T-helper 2 cell treated with Interferon-gamma antibody and Interleukin-4, amounts not matched to agents 5 μg/mL and 100 μg/mL, for 36 hours (primary cell): ENCODE measurements around the gene SNRNP200.

Experiments
- DNase-seq: peaks from one replicate; pipeline ENCODE4 v3.0.0; 2021; ENCODE audit warnings: low spot score
- H3K27ac Mint-ChIP-seq: one replicate; pipeline ENCODE4 v1.8.0; 2021; ENCODE audit warnings: mild to moderate bottlenecking, mixed read lengths
- H3K27me3 Mint-ChIP-seq: one replicate; pipeline ENCODE4 v1.8.0; 2021; ENCODE audit warnings: low read depth, mixed read lengths
- H3K36me3 Mint-ChIP-seq: one replicate; pipeline ENCODE4 v1.8.0; 2021; ENCODE audit warnings: low read depth, mixed read lengths
- H3K4me1 Mint-ChIP-seq: one replicate; pipeline ENCODE4 v1.8.0; 2021; ENCODE audit warnings: low read depth, mixed read lengths
- H3K4me3 Mint-ChIP-seq: one replicate; pipeline ENCODE4 v1.8.0; 2022; ENCODE audit warnings: mild to moderate bottlenecking, moderate library complexity, mixed read lengths
- H3K9me3 Mint-ChIP-seq: one replicate; pipeline ENCODE4 v1.8.0; 2021; ENCODE audit warnings: mixed read lengths

The SNRNP200 gene

DNA sequence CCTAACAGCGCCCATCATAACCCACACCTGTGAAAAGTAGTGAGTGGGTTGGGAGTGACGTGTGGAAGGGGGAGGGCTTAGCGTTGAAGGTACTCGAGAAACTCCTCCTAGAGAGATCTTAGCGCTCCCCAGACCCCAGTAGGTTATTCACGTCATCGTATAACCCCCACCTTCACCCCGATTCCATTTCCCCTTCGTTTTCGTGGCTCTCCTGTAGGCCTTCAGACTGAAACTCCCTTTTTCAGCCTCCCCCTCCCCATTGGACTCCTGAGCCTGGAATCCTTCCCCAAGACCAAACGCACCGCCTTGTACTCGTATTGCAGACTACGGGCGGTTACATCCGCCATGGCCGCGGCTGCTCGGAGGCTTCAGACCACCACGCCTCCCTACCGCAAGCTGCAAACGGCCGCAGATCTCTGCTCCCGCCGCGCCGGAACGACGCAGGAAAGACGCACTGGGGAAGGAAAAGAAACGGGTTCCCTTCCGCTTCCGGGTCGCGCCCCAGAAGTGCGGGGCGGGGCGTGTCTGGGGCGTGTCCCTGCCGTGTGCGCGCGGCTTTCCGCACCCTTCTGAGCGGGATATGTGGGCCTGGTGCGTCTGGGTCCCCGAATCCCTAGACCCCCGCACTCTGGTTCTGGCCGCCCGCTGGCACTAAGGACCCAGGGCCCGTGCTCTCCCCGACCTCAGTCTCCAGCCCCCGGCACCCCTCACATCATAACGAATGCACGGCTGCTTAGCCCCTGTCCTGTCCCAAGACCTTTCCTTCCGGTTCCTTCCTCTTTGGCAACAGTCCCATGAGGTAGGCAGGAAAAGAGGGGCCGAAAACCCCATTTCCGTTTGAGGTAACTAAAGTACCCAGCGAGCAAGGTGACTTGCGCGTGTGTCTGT, at the start of gene SNRNP200:
Gene SNRNP200, minus strand, starts transcription at position 456 of the 888 bp plus-strand sequence. Its CDS starts 109 bp downstream, at position 347.
- Mint-ChIP-seq H3K4me3 (peak within 1 kb of the TSS; percentile 95), H3K27ac (peak within 1 kb of the TSS; percentile 94), H3K27me3 (no peaks in the 10 kb centered on the region), H3K36me3 (peaks cover 60% of the 10 kb centered on the region), H3K4me1 (peaks cover 47% of the 10 kb centered on the region), H3K9me3 (no peaks in the 10 kb centered on the region)
- DNase-seq: peak; percentile 89

- Mint-ChIP-seq H3K4me3 (no peak overlapping the region), H3K4me1 (peaks cover 14% of the 10 kb centered on the region), H3K27ac (peak overlapping the region; percentile 60), H3K27me3 (no peaks in the 10 kb centered on the region), H3K9me3 (no peaks in the 10 kb centered on the region), H3K36me3 (peaks cover 73% of the 10 kb centered on the region)
- no peak for DNase-seq
Measured at GRCh38 chr2:96354492-96354891, 49.1 kb upstream of the SNRNP200 start.

GRCh38 chr2:96353606-96354101, 48.3 kb upstream of the SNRNP200 start:
- DNase-seq: no peak
- Mint-ChIP-seq H3K4me1 (peaks cover 7% of the 10 kb centered on the region), H3K27me3 (no peaks in the 10 kb centered on the region), H3K9me3 (no peaks in the 10 kb centered on the region), H3K27ac (no peak overlapping the region), H3K36me3 (peaks cover 73% of the 10 kb centered on the region), H3K4me3 (no peak overlapping the region)

GRCh38 chr2:96353032-96353561, 47.8 kb upstream of the SNRNP200 start:
- H3K27me3 Mint-ChIP-seq: no peaks in the 10 kb centered on the region
- H3K36me3 Mint-ChIP-seq: peaks cover 72% of the 10 kb centered on the region

GRCh38 chr2:96347395-96347794, 42.0 kb upstream of the SNRNP200 start:
- DNase-seq: no peak
- Mint-ChIP-seq H3K4me1 (peaks cover 40% of the 10 kb centered on the region), H3K27me3 (no peaks in the 10 kb centered on the region), H3K4me3 (no peak overlapping the region), H3K27ac (no peak overlapping the region), H3K9me3 (no peaks in the 10 kb centered on the region), H3K36me3 (peaks cover 76% of the 10 kb centered on the region)

More at GRCh38 chr2:96353032-96353561, 47.8 kb upstream of the SNRNP200 start:
- Mint-ChIP-seq H3K4me1 (peaks cover 7% of the 10 kb centered on the region), H3K9me3 (no peaks in the 10 kb centered on the region), H3K27ac (no peak overlapping the region), H3K4me3 (no peak overlapping the region)
- no peak for DNase-seq

DNA sequence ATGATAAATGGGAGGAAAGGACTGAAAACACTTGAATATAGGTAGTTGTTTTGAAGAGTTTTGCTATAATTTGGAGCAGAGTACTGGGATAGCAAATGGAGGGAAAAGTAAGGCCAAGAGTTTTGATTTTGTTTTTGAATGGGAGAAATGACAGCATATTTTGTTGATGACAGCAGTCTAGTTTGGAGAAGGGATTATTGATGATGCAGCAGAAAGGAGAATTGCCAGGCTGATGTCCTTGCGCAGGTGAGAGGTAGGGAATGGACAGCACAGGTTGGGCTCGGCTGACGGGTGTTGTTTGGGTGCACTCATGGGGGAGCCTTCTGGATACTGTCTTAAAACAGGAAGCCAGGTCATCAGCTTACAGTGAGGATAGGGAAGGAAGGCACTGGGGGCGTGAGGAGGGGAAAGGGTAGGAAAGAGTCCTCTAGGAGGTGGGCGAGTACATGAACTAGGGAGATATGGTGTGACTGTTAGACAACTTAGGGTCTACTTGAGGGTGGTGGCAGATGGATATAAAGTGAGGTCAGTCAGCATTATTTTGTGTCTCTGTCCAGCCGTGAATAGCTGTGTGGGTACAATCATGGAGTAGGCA, 40.6 kb upstream of the SNRNP200 start:
- H3K4me1 Mint-ChIP-seq: peaks cover 54% of the 10 kb centered on the region
- no peaks in the 10 kb centered on the region for H3K27me3 Mint-ChIP-seq
- H3K27ac Mint-ChIP-seq: peak overlapping the region; percentile 65
- no peak for DNase-seq
- no peaks in the 10 kb centered on the region for H3K9me3 Mint-ChIP-seq
- no peak overlapping the region for H3K4me3 Mint-ChIP-seq
- H3K36me3 Mint-ChIP-seq: peaks cover 80% of the 10 kb centered on the region

DNA sequence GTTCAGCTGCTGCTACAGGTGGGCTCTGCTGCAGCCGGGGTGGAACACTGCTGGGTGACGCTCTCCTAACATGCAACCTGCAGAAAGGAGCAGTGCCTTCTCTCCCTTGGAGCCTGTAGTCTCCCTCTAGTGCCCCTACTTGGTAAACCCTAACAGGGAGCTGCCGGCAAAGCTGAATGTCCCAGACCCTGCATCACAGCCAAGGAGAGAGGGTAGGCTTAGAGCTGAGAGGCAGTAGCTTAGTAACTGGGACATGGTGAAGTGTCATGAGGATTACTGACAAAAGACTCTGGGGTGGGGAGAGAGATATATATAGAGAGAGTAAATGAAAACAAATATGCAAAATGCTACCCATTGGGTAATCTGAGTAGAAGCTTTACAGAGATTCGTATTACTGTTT, 40.1 kb upstream of the SNRNP200 start:
- Mint-ChIP-seq H3K36me3 (peaks cover 78% of the 10 kb centered on the region), H3K27ac (peak overlapping the region; percentile 65), H3K27me3 (no peaks in the 10 kb centered on the region), H3K9me3 (no peaks in the 10 kb centered on the region), H3K4me1 (peaks cover 57% of the 10 kb centered on the region), H3K4me3 (peak overlapping the region; percentile 17)
- no peak for DNase-seq

DNA sequence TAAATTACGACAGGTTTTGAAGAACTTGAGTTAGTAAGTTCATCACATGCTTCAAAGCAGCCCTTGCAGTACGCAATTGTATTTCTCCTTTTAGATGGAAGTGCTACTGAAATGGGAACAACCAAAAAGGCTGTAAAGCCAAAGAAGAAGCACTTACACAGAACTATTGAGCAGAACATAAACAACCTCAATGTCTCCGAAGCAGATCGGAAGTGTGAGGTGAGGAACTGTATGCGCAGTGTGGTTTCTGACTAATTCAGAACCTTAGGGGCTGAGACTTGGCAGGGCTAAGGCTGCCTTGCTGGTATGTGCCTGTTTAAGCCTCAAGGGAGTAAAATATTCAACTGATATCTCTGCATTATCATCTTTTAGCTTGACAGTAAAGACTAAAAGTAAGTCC, 38.7 kb upstream of the SNRNP200 start:
- Mint-ChIP-seq H3K4me3 (peak overlapping the region; percentile 61), H3K27ac (peak overlapping the region; percentile 83), H3K27me3 (no peaks in the 10 kb centered on the region), H3K4me1 (peaks cover 65% of the 10 kb centered on the region), H3K9me3 (no peaks in the 10 kb centered on the region), H3K36me3 (peaks cover 72% of the 10 kb centered on the region)
- peak; percentile 76 for DNase-seq

GRCh38 chr2:96342085-96342484, 36.7 kb upstream of the SNRNP200 start:
- Mint-ChIP-seq H3K36me3 (peaks cover 69% of the 10 kb centered on the region), H3K4me3 (peak overlapping the region; percentile 58)

DNA sequence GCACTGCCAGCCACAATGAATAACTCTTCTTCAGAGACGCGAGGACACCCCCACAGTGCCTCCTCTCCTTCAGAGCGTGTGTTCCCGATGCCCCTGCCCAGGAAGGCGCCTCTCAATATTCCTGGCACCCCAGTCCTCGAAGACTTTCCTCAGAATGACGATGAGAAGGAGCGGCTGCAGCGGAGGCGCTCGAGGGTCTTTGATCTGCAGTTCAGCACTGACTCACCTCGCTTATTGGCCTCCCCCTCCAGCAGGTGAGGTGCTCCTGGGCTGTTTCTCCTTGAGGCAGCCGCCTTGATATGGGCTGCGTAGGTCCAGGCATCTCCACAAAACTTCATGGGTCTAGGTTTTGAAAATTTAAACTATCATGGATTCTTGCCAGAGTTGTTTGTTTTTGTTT, 36.3 kb upstream of the SNRNP200 start:
- no peak for DNase-seq
- Mint-ChIP-seq H3K9me3 (no peaks in the 10 kb centered on the region), H3K27ac (peak overlapping the region; percentile 83), H3K27me3 (no peaks in the 10 kb centered on the region), H3K36me3 (peaks cover 66% of the 10 kb centered on the region), H3K4me1 (peaks cover 77% of the 10 kb centered on the region), H3K4me3 (peak overlapping the region; percentile 58)

More at GRCh38 chr2:96342085-96342484, 36.7 kb upstream of the SNRNP200 start:
- H3K27ac Mint-ChIP-seq: peak overlapping the region; percentile 83
- no peaks in the 10 kb centered on the region for H3K27me3 Mint-ChIP-seq
- H3K4me1 Mint-ChIP-seq: peaks cover 76% of the 10 kb centered on the region
- no peaks in the 10 kb centered on the region for H3K9me3 Mint-ChIP-seq
- DNase-seq: peak; percentile 79

- Mint-ChIP-seq H3K27me3 (no peaks in the 10 kb centered on the region), H3K4me1 (peaks cover 73% of the 10 kb centered on the region), H3K4me3 (peak overlapping the region; percentile 58), H3K9me3 (no peaks in the 10 kb centered on the region), H3K36me3 (peaks cover 63% of the 10 kb centered on the region), H3K27ac (peak overlapping the region; percentile 51)
- no peak for DNase-seq
Measured at GRCh38 chr2:96340493-96341414, 35.4 kb upstream of the SNRNP200 start.

GRCh38 chr2:96336873-96337272, 31.5 kb upstream of the SNRNP200 start:
- DNase-seq: no peak
- H3K4me1 Mint-ChIP-seq: peaks cover 54% of the 10 kb centered on the region
- H3K36me3 Mint-ChIP-seq: peaks cover 39% of the 10 kb centered on the region
- H3K27me3 Mint-ChIP-seq: no peaks in the 10 kb centered on the region
- H3K4me3 Mint-ChIP-seq: peak overlapping the region; percentile 90
- H3K9me3 Mint-ChIP-seq: no peaks in the 10 kb centered on the region
- H3K27ac Mint-ChIP-seq: peak overlapping the region; percentile 86

DNA sequence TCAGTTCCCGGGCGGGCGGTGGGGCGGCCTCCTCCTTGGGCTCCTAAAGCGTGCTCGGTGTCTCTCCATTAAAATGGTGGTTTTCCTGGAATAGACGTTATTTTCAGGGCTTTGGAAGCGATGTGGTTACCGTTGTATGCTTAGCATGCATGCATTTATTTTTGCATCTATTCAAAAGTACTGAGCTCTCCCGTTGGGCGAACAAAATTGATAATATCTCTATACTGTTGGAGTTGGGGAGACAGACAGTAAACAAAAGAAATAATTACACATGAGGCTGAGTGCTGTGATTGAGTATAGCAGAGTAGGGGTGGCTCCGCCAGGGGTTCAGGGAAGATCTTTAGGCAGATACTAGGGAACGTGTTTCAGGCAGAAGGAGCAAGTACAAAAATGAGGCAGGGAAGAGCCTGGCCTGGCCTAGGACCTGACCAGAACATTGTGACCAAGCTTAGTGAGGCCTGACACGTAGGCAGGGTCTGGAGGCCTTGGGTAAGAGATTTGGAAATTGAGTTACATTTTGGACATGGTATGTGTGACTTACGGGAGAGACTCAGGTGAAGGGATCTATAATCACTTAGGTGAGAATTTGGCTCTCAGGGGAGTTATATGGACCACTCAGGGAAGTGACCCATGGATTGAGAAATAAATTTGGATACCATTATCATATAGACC, 30.9 kb upstream of the SNRNP200 start:
- Mint-ChIP-seq H3K4me3 (peak overlapping the region; percentile 90), H3K36me3 (peaks cover 33% of the 10 kb centered on the region), H3K9me3 (no peaks in the 10 kb centered on the region), H3K27ac (peak overlapping the region; percentile 86), H3K4me1 (peaks cover 50% of the 10 kb centered on the region), H3K27me3 (no peaks in the 10 kb centered on the region)
- no peak for DNase-seq
